ENCODE measurements around the gene TRIM2. TPM values are rescaled to one million over a fixed set of nuclear protein-coding genes. Genes with fewer than 3 reads are reported as not detected.
"Not testable (repeated sequence)": the region's sequence is repeated elsewhere in the genome, so short reads cannot be mapped to it uniquely, and the experiment has no call there.

The TRIM2 gene
- total RNA-seq, 1 donor from 2014 or later = 20.2 TPM

- H3K36me3 ChIP-seq = no peaks in the 10 kb centered on the region
- no peak overlapping the region for H3K4me3 ChIP-seq
- intact Hi-C loops (cut with micrococcal nuclease) = no loop called here
- no peaks in the 10 kb centered on the region for H3K4me1 ChIP-seq
- peaks cover 9% of the 10 kb centered on the region for H3K9me3 ChIP-seq (replicated peaks)
- DNase-seq = no peak
- peaks cover 32% of the 10 kb centered on the region for H3K27me3 ChIP-seq (ENCODE audit: low read depth)
- H3K27ac ChIP-seq (replicated peaks) = no peak overlapping the region
- no peak for TF ChIP-seq CTCF (IDR thresholded peaks at IDR 0.05; ENCODE audit: borderline replicate concordance)
Measured at GRCh38 chr4:153159728-153160221, 44.5 kb upstream of the TRIM2 start.

GRCh38 chr4:153160821-153161220 is 43.4 kb upstream of the TRIM2 start:
- peaks cover 14% of the 10 kb centered on the region for H3K9me3 ChIP-seq (replicated peaks)
- H3K27me3 ChIP-seq (ENCODE audit: low read depth) = peaks cover 23% of the 10 kb centered on the region

GRCh38 chr4:153161226-153161963 is 42.8 kb upstream of the TRIM2 start:
- peaks cover 17% of the 10 kb centered on the region for H3K27me3 ChIP-seq (ENCODE audit: low read depth)
- no peak overlapping the region for H3K4me3 ChIP-seq
- no peaks in the 10 kb centered on the region for H3K36me3 ChIP-seq
- peaks cover 14% of the 10 kb centered on the region for H3K9me3 ChIP-seq (replicated peaks)
- no peaks in the 10 kb centered on the region for H3K4me1 ChIP-seq
- intact Hi-C loops (cut with micrococcal nuclease) = no loop called here
- no peak for DNase-seq
- no peak for TF ChIP-seq CTCF (IDR thresholded peaks at IDR 0.05; ENCODE audit: borderline replicate concordance)
- H3K27ac ChIP-seq (replicated peaks) = no peak overlapping the region

More at GRCh38 chr4:153160821-153161220, 43.4 kb upstream of the TRIM2 start:
- Histone ChIP-seq H3K4me1 (no peaks in the 10 kb centered on the region), H3K4me3 (no peak overlapping the region), H3K36me3 (no peaks in the 10 kb centered on the region), H3K27ac (replicated peaks) (no peak overlapping the region)
- intact Hi-C loops (cut with micrococcal nuclease) = no loop called here
- no peak for TF ChIP-seq CTCF (IDR thresholded peaks at IDR 0.05; ENCODE audit: borderline replicate concordance)
- no peak for DNase-seq

- peaks cover 14% of the 10 kb centered on the region for H3K9me3 ChIP-seq (replicated peaks)
- H3K4me1 ChIP-seq; H3K36me3 ChIP-seq; intact Hi-C loops (cut with micrococcal nuclease); H3K4me3 ChIP-seq; DNase-seq; H3K27ac ChIP-seq (replicated peaks): not testable (repeated sequence)
- H3K27me3 ChIP-seq (ENCODE audit: low read depth) = peaks cover 32% of the 10 kb centered on the region
Measured at GRCh38 chr4:153165236-153165635, 39.0 kb upstream of the TRIM2 start.

GRCh38 chr4:153166716-153167501 is 37.3 kb upstream of the TRIM2 start:
- no peak for TF ChIP-seq CTCF (IDR thresholded peaks at IDR 0.05; ENCODE audit: borderline replicate concordance)
- Histone ChIP-seq H3K4me3 (no peak overlapping the region), H3K4me1 (no peaks in the 10 kb centered on the region), H3K27me3 (ENCODE audit: low read depth) (peaks cover 34% of the 10 kb centered on the region), H3K9me3 (replicated peaks) (peaks cover 14% of the 10 kb centered on the region), H3K27ac (replicated peaks) (no peak overlapping the region), H3K36me3 (no peaks in the 10 kb centered on the region)
- intact Hi-C loops (cut with micrococcal nuclease) = no loop called here
- no peak for DNase-seq
